Measurements from ENCODE around the gene CNPY2.

The CNPY2 gene

GRCh38 chr12:56304276-56304675, 11.5 kb downstream of the CNPY2 start:
- no peak for DNase-seq (ENCODE audit: low read depth)
- H3K4me3 ChIP-seq (ENCODE audit: low read length): no peak overlapping the region
- TF ChIP-seq CTCF (conservative IDR thresholded peaks at IDR 0.05; ENCODE audit: low read length): no peak

DNA sequence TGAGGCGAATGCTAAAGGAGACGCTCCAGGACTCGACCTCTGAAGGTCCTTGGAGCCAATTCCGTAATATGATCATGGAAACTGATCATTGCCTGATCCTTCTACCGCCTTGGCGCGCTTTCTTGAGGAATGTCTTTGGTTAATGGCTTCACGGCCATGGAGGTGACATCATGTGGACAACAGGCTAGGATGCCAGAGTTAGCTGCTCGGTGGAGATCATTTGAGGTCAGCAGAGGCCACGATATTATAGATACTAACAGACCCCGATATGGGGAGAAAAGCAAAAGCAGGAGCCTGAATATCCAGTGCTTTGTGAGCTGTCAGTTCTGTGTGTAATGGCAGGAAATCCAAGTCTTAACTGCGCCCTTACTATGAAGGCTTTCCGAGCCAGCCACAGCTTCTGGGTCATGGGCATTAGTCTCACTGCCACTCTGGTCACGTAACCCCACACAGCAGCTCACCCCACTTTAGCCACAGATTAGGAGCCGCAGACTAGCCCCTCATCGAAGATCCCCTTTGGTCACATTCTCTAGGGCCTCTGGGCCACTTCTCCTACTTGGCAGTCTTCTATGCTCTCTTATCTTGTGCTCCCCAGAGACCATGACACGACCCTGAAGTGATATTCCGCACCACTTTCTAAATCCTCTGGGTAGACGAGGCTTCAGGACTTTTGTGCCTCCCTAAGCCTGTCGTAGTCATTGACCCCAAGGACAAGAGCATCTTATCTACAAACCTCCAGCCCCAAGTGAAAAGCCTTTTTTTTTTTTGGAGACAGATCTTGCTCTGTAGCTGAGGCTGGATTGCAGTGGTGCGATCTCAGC, 14.9 kb downstream of the CNPY2 start:
- H3K4me3 ChIP-seq (ENCODE audit: low read length): peak overlapping the region; percentile 70
- DNase-seq (ENCODE audit: low read depth): no peak

DNA sequence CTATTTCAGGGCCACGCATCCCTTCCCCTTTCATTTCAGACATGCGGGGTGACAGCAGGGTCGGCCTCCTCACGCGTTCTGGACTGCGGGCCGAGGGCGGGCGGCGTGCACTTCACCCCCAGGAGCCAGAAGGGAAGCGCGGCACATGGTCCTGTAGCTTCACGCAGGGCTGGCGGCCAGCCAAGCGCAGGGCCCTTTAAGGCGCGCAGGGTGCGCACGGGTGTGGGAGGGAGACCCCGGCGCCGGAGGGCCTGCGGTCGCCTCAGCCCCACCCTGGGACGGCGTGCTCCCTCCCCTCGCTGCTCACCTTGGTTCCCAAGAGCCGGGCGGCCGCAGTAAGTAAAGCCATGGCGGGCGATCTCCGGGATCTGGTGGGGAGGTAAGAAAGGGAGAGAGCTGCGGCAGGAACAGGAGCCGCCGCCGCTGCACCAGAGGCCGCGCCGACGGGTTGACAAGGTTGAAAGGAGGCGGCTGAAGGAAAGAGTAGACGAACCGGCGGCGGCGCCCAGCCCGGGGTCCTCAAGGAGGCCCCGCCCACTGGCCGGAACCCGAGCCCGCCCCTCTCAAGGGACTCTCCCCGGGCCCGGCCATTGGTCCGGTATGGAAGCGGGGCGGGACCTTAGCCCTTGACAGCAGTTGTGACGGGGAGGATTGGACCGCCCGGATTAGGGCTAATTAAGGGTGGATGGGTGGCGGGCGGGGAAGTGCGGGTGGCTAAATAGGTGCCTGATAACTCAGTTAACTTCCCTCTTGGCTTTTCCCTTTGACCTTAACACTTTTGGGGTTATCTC, 15.7 kb downstream of the CNPY2 start, which contains the start of gene CS:
CS (minus strand) TSS at position 478 of the 791 bp plus-strand sequence; CDS start at position 349, 129 bp downstream.
- peak; percentile 97 for DNase-seq (ENCODE audit: low read depth)
- peak within 1 kb of the TSS; percentile 74 for H3K4me3 ChIP-seq (ENCODE audit: low read length)
- TF ChIP-seq CTCF (conservative IDR thresholded peaks at IDR 0.05; ENCODE audit: low read length): no peak

More for the DNA sequence above, 14.9 kb downstream of the CNPY2 start:
- TF ChIP-seq CTCF (conservative IDR thresholded peaks at IDR 0.05; ENCODE audit: low read length): peak; percentile 5; the same call in 1 of the 2 replicates

DNA sequence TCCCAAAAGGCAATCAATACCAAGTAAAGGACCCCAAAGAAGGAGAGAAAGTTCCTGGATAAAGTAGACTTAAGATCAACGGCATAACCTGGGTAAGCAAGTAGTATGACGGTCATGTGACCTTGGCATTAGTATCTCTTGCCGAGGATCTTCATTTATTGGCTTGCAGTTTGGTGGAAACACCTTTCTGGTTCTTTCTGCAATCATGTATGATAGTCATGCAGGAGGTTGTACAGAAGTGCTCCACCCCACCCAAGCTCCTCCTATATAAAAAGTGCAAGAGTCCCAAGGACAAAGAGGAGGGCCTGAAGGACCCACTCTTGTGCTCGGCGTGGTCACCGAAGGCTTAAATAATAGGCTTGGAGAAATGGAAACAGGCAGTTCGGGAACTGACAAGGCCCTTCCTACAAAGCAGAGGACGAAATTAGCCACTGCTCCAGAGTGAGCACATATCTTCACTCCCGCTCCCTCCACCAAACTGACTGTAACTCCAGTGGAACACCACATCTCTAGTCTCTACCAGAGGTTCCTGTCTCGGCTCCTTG, 16.4 kb downstream of the CNPY2 start:
- TF ChIP-seq CTCF (conservative IDR thresholded peaks at IDR 0.05; ENCODE audit: low read length): no peak
- DNase-seq (ENCODE audit: low read depth): no peak
- H3K4me3 ChIP-seq (ENCODE audit: low read length): peak overlapping the region; percentile 74

DNA sequence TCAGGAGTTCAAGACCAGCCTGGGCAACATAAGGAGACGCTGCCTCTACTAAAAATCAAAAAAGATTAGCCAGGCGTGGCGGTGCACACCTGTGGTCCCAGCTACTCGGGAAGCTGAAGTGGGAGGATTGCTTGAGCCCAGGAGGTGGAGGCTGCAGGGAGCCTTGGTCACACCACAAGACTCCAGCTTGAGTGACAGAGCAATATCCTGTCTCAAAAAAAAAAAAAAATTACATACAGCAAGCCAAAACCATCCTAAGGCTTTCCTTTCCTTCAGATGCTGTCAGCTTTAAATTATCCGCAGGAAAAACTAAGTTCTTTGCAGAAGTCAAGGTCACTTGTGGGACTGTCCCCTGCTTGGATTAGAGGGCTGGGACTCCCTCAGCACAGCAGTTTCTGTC, 17.0 kb downstream of the CNPY2 start:
- TF ChIP-seq CTCF (conservative IDR thresholded peaks at IDR 0.05; ENCODE audit: low read length): no peak
- DNase-seq (ENCODE audit: low read depth): no peak
- peak overlapping the region; percentile 74 for H3K4me3 ChIP-seq (ENCODE audit: low read length)

DNA sequence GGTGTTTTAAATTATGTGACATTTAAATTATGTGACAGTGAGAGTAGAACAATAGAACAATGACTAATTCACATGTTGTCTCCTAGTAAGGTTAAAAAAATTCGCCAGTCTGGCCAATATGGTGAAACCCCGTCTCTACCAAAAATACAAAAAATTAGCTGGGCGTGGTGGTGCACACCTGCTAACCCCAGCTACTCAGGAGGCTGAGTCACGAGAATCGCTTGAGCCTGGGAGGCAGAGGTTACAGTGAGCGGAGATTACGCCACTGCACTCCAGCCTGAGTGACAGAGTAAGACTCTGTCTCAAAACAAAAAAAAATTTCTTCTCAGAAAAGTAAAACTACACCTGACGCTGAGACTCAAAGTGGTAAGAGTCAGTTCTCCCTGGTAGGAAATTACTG, 18.4 kb downstream of the CNPY2 start:
- no peak for TF ChIP-seq CTCF (conservative IDR thresholded peaks at IDR 0.05; ENCODE audit: low read length)
- H3K4me3 ChIP-seq (ENCODE audit: low read length): no peak overlapping the region
- DNase-seq (ENCODE audit: low read depth): no peak
